ENCODE measurements around the gene STARD13.

Gene STARD13

DNA sequence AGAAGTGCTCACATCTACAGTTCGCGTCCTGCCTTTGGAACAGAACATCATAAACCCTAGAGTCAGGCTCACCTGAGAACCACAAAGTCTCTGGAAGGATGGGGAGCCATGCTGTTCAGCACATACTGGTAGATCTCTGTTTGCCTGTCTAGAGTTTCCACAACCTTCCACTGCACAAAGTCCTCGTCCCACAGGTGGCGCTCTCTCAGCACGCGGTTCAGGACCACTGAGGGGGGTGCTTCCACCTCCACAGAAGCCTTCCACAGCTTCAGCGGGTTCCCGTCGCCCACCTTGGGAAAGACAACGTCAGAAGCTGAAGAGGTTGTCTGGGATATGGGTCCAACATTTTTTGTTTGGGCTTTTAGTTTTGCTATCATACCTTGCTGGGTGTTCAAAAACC, 175.8 kb downstream of the STARD13 start:
- no peak for DNase-seq

DNA sequence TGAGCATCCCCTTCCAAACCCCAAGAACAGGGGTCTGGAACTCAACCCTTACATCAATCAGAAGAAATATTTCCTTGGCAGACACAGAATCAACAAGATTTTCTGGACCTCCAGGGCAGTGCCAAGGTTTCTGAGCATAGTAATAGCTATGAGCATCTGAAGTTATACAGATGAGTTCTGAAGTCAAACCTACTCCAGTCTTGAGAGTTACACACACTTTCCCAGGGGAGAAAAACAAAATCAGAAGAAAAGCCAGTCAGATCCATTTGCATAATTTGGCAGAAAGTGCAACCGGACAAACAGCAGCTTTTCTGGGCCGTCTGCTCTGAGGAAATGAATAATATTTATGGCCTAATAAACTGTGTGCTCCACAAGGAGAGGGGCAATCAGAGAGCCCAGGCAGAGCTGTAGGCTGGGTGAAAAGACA, 176.3 kb downstream of the STARD13 start:
- DNase-seq = no peak

DNA sequence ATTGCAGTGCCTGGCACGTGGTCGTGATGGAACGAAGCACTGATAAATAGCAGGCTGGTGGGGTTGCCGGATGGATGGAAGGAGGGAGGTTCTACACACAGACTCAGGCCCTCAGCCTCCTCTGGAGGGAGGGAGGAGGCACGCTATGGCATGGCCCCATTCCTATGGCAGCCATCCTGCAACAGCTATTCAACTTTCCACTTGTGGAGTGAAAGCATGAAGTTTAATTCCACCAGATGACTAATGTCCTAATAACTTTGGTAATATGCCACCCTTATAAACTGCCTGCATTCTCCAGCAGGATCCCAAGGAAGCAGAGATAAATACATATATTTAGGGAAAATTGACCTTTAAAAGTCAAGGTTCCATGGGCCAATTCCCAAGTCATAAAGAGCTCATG, 176.9 kb downstream of the STARD13 start:
- no peak for DNase-seq

DNA sequence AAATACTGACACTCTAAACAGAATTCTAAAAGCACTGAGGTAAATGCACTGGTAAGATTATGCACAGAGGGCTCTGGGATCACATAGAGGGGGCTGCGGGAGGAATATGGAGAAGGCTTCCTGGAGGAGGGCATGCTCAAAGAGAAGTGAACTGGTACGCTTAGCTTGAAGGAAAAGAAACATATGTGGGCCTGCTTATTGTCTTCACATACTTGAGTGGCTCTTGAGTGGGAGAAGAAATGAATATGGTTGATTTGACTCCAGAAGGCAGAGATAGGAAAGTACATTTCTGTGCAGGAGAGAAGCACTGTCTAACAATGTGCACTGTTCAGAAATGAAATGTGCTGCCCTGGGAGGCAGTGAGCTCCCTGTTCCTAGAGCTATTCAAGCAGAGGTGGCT, 178.2 kb downstream of the STARD13 start:
- DNase-seq = no peak

DNA sequence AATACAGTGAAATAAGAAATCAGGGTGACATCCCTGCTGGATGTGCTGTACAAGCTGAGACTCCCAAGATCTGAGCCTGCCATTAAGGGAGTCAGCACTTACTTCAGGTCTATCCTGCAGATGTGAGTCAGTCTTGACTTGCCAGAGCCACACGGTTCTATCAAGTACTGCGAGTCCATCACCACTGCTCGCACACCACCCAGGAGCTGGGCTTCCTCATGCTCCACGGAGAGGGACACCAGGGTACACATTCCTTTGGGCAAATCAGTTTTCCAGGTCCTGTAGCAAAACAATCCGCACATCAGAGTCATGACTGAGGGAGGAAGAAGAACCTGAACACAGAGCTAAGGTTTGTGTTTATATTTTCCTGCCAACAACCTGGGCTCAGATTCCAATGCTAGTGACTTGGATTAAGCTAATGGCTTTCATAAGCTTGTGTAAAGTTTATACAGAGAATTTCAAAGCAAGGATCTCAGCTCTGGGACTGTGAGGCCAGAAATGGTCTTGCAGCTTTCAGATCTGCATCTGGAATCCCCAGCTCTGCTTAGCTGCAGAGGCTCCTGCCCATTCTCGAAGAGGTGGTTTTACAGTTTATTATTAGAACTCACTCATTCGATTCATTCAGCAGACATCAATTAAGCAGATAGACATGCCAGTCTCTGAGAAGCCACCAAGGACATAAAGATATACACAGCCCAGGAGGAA, 178.7 kb downstream of the STARD13 start:
- no peak for DNase-seq

DNA sequence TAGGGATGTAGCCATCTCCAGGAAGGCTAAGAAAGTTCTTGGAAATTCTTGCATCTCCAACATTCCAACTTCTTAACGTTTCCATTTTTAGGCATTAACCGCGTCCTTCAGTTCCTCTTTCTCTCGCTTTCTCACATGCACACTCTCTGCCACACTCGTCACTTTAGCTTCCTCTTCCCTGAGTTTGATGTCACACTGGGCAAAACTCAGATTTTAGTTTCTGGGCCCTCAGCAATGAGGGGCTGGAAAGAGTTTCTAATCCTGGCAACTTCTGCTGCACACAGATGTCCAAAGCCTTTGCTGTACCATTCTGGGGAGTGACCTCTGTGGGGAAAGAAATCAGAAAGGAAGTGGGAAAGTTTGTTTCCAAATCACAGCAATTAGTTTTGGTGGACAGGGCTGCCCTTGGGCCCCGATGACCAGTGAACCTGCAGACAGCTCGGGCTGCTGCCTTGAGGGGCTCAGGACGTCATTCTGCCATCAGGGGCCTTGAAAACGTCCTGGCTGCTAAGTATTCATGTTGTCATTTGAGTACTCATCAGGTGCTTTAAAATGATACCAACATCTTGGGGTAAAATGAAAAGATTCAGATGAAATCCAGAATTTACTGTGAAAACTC, 180.1 kb downstream of the STARD13 start:
- DNase-seq = no peak

DNA sequence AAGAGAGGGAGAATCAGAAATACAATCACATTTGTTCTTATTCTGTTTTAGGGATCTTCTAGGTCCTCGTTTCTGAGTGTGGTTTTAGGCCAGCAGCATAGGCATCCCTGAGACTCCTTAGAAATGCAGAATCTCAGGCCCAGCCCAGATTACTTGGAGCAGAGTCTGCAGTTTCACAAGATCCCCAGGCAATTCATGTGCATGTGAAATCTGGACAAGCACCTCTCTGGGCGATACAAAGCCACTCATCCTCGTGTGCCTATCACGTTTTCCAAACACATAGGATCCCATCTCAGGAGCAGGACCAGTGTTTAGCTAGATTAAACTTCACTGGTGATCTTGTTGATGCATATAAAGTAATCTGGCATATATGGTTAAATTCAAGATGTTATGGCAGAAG, 182.1 kb downstream of the STARD13 start:
- no peak for DNase-seq

DNA sequence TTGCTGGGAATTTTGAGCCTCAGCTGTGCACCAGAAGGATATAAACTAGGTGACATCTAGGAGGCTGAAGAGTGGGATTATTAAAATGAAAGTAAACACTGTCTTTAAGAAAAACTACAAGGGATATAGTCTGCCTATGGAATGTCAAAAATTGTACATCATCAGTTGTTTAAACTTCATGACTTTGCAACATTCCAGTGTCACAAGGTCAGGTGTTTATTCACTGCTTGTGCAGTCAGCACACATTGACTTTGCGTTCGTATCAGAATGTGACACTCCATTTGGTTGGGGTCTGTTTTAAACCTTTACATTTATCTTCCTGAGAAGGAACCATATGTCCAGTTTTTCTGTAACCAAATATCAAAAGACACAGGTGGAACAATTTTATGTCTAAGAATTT, 183.7 kb downstream of the STARD13 start:
- DNase-seq = no peak

DNA sequence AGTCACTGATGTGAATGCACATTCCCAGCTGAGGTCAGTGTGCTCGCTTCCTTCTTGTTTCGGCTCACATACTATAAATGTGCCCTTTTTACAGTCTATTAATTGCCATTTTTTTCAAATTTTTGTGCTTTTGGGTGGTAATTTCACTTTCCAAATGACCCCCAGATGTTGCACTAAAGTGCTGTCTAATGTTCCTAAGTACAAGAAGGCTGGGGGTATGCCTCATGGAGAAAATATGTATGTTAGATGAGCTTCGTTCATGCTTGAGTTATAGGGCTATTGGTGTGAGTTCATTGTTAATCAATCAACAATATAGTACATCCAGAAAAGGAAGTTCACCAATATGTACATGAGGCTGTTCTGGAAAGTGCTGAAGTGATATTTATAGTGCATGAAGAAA, 184.7 kb downstream of the STARD13 start:
- no peak for DNase-seq

DNA sequence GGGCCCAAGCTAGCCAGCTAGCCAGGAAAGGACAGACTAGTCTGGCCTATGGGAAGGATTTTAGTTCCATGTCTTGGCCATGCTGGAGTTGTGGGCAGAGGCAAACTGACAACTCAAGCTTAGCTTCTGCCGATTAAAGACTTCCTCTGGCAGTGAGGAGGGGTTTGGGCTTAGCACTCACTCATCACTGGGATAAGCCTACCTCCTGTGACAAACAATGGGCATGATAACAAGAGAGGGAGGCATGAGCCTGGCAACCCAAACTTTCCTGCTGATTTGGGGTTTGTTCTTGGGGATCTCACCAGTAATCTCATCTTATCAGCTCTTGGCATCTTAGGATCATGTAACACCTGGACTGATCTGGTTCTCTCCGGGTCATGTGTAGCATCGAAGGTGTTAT, 185.7 kb downstream of the STARD13 start:
- DNase-seq = no peak

DNA sequence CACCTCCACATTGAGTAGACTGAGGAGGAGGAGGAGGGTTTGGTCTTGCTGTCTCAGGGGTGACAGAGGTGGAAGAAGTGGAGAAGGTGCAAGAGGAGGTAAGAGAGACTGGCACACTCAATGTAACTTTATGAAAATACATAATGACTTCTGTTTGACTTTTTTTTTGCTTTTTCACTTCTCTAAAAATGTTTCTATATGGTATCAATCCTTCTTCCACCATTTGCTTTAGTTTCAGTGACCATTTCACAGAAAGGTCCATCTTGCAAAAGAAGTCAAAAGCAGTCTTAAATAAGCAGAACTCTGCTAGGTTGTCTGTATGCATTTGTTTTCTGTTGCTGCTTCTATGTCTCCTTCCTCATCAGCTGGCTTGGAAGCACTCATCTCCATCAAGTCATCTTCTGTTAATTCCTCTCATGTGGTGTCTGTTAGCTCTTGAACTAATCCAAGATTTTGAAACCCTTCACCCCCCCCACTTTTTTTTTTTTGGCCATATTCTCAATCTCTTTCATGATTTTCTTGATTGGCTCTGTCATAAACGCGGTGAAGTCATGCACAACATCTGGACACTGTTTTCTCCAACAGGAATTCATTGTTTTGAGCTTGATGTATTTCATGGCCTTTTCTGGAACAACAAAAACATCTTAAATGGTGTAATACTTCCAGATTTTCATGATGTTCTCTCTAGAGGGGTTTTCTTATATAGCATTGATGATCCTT, 188.5 kb downstream of the STARD13 start:
- DNase-seq = no peak

DNA sequence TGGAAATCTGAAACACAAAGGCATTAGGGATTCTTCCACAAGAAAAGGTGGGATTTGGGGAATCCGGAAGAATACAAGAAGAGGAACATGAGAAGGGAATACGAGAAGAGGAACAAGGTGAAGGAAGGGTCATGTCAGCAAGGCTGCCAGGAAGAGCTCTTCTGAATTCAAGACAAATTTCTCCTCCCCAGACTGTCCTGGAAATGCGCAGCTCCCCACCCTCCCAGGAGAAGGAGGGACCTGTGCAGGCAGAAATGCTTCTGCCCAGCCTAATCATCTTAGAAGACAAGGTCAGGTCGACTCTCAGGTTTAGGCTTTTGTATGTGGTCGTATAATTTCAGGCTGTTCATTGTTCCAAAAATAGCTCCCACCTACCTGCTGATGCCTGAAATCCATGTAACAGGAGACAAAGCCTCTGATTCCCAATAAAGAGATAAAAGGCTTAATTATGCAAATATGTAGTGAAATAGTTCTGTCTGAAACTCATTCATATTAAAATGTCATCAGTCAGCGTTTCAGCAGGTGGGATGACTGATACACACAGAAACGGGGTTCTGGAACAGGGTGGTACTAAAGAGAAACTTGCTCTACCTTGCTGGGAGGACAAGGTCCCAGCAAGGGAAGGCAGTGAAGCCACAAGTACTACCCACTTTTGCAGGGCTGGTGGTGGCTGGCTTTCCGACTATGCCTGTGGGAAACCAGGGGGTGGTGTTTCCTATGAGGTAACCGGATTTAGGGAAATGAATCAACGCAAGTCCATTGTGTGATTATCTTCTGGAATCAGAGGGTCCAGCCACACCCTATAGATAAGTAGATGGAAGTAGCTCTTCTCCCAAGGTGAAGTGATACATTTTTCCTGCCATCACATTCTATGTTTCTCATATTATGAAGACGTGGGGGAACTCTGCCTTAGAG, 193.2 kb downstream of the STARD13 start:
- no peak for DNase-seq

DNA sequence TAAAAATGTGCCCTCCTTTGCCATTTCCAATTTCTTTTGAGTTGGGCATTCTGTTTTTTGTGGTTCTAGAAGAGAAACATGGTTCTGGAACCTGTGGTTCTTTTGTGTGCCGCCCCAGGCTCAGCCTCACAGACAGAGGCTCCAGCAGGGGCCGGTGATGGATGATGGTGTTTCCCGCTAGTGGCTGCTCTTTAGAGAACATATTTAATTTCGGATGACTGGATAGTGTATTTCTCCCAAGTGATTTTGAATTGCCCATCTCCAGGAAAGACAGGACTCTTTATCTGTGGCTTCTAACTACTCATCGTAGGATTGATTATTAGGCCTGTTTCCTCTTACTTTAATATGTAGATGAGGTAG, 194.2 kb downstream of the STARD13 start:
- DNase-seq = no peak

DNA sequence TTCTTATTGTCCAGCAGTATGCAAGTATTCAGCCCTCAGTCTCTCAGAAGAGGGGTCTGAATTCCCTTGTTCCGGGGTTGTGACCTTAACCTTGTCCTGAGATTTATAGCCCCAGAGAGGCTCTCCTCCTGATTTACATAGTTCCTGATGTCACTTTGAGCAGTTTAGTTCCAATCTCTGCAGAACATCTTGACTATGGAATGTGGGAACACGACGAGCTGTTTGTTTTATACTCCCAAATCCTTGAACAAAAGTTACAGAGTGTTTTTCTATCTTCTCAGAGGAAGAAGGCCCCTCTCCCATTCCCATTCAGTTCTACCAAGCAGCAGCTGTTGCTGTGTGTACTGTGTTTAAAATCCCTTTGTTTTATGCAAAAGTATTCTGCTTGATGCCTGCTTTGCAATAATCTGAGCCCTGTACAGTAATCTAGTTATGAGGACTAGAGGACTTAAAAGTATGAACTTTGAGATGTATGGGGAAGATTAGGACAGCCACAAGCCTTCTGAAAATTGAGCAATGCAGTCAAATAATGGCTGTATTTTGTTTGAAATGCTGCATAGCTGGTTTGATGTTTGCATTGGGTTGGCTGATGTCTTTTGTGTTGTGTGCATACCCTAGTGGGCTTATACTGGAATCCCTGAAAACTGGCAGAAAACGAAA, 194.7 kb downstream of the STARD13 start:
- DNase-seq = no peak

DNA sequence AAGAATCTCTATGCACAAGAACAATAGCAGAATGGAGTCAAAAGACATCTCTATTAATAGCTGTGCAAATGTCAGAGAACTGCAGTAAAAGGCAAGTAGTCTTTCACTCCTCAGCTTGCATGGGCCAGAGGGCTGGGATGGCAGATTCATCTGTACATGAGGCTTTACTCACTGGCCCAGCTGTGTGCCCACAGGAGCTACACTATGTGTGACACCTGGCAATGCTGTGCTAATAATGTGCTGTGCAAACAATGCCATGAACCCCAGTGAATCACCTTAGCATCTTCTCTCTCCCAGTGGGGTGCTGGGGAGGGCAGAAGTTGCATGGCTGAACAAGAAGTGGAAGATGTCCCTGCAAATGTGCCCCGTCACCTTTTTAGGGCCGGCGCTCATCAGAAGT, 196.2 kb downstream of the STARD13 start:
- DNase-seq = no peak

DNA sequence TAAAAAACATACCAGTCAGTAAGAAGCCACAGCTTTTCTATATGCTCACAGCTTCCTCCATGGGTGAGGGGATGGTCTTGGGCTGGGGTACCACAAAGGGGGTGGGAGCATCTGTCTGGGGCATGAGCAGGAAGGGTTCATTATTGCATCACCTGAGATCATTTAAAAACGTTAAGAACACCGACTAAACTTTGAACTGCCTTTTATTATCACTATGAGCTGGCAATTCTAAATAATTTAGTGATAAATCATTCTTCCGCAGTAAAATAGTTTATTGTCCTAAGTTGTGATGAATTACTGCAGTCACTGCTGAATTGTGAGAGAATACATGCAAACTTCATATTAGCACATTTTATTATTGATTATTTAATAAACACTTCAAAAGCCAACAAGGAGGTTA, 197.8 kb downstream of the STARD13 start:
- DNase-seq = no peak

DNA sequence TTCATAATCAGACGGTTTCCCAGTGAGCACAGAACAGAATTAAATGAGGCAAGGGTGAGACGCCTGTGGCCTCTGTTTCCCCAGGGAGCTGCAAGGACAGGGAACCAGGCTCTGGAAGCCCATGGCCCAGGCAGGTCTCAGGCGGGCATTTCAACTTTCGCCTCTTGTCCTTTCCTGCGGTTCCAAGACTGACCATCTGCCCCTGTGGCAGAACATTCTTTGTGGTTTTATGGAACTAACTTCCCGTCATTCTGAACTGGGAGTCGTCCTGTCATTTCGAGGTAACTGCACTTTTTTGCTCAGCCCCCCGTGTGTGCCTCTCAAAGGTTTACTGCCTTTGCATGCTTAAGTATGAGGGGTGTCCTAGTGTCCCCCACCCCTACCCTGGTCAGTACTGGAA, 198.5 kb downstream of the STARD13 start:
- DNase-seq = no peak

DNA sequence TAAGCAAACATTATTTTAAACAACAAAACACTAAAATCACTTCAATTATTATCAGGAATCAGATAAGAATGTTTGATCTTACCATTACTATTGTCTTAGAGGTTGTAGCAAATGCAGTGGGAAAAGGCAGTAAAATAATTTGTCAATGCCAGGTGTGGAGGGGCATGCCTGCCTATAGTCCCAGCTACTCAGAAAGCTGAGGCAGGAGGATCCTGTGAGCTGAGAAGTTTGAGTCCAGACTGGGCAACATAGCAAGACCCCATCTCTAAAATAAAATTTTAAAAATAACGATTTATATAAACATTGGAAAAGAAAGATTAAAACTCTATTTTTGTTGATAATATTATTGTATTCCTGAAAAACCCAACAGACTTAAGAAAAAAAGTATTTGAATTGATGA, 202.5 kb downstream of the STARD13 start:
- no peak for DNase-seq

DNA sequence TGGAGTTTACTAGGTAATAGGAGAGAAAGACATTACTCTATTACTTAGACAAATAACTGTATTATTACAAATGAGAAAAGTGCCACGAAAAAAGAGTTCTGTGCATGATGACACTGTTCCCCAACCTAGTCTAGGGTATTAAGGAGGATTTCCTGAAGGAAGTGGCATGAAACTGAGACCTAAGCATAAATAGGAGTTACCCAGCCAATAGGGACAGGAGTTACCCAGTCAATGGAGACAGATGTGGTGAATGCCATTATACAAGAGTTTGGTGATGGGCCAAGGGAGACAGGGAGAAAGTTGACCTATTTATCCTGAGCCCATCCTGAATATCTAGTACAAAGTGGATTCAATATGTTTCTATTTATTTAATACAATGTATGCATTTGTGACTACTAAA, 203.9 kb downstream of the STARD13 start:
- no peak for DNase-seq

DNA sequence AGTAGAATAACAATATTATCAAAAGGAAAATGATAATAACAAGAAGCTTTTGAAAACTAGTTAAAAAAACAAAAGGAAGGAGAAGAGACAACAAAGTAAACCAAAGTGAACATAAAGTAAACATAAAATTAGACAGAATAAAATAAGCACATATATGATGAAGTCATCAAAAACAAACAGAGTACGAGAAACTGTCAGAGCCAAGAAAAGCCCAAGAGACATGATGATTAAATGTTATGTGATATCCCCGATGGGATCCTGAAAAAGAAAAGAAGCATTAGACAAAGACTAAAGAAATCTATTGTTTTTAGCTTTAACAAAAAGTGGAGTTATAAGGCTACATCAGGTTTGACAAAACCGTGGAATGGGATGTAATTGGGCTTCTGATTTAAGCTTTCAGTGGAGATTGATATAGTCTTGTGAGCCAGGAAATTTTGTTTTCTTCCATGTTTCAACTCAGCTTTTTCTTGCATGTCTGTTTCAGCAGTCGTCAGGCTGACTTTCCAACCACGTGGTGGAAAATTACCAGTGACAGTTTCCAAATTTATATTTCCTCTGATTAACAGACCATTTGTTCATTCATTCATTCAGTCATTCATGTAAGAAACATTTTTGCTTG, 204.5 kb downstream of the STARD13 start:
- DNase-seq = no peak

DNA sequence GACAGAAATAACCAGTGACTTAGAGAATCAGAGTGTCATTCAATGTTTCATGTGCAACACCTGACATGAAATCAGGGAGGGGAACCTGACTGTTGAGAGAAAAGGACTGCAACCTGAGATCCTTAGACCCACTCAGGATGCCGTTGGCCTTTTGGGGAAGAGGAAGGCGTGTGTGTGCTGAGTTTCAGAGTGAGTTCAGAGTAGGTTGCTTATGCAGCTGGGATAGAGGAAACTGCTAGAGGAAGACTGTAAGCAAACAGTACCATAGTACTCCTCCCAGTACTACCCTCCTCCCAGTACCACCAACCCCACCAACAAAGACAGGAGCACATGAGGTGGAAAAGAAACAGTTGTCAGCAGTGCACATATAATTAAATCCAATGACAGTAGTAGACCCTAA, 205.6 kb downstream of the STARD13 start:
- no peak for DNase-seq

DNA sequence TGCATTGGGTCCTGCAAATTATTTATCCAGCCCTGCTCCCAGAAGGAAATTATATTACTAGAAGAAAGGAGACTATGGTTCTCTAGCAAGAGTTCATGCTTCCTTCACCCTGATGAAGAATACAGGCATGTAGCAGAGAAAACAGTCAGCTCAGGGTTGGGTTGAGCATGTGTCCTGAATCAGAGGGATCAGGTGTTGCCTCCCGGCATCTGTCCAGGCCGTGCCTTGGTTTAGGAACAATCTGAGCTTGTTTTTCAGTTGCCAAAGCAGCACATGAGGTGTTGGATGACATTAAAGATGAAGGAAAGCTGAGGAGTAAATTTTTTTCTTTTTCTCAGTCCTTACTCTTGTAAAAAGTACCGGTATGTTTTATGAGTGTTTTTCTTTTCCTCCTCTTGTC, 207.3 kb downstream of the STARD13 start:
- no peak for DNase-seq

All from CD4-positive, alpha-beta T cell treated with Interleukin-17A for 1 hour (primary cell).